ENCODE results near the gene IGF2BP2.
"Not testable (repeated sequence)": the region's sequence is repeated elsewhere in the genome, so short reads cannot be mapped to it uniquely, and the experiment has no call there.

Gene IGF2BP2

GRCh38 chr3:185639632-185640206 is 185.1 kb downstream of the IGF2BP2 start:
- Mint-ChIP-seq H3K4me3 (no peak overlapping the region), H3K36me3 (no peaks in the 10 kb centered on the region), H3K4me1 (ENCODE audit: low read depth) (peaks cover 6% of the 10 kb centered on the region), H3K27ac (no peak overlapping the region), H3K9me3 (ENCODE audit: low read depth) (no peaks in the 10 kb centered on the region), H3K27me3 (peaks cover 4% of the 10 kb centered on the region)

- not testable (repeated sequence) for H3K4me3 Mint-ChIP-seq; H3K27me3 Mint-ChIP-seq; H3K4me1 Mint-ChIP-seq (ENCODE audit: low read depth); H3K36me3 Mint-ChIP-seq; H3K9me3 Mint-ChIP-seq (ENCODE audit: low read depth); H3K27ac Mint-ChIP-seq
Measured at GRCh38 chr3:185638651-185639050, 186.2 kb downstream of the IGF2BP2 start.

- peaks cover 4% of the 10 kb centered on the region for H3K27me3 Mint-ChIP-seq
- H3K36me3 Mint-ChIP-seq: no peaks in the 10 kb centered on the region
- H3K4me1 Mint-ChIP-seq (ENCODE audit: low read depth): peaks cover 18% of the 10 kb centered on the region
- H3K9me3 Mint-ChIP-seq (ENCODE audit: low read depth): no peaks in the 10 kb centered on the region
- no peak overlapping the region for H3K4me3 Mint-ChIP-seq
- no peak overlapping the region for H3K27ac Mint-ChIP-seq
Measured at GRCh38 chr3:185637388-185637787, 187.5 kb downstream of the IGF2BP2 start.

GRCh38 chr3:185632996-185633395 is 191.8 kb downstream of the IGF2BP2 start:
- Mint-ChIP-seq H3K9me3 (ENCODE audit: low read depth) (no peaks in the 10 kb centered on the region), H3K4me3 (no peak overlapping the region), H3K36me3 (no peaks in the 10 kb centered on the region), H3K27me3 (no peaks in the 10 kb centered on the region), H3K27ac (no peak overlapping the region), H3K4me1 (ENCODE audit: low read depth) (peaks cover 18% of the 10 kb centered on the region)

- Mint-ChIP-seq H3K9me3 (ENCODE audit: low read depth) (no peaks in the 10 kb centered on the region), H3K4me1 (ENCODE audit: low read depth) (peaks cover 17% of the 10 kb centered on the region), H3K36me3 (no peaks in the 10 kb centered on the region), H3K4me3 (no peak overlapping the region), H3K27ac (no peak overlapping the region), H3K27me3 (no peaks in the 10 kb centered on the region)
Measured at GRCh38 chr3:185631508-185632206, 193.2 kb downstream of the IGF2BP2 start.

- Mint-ChIP-seq H3K4me1 (ENCODE audit: low read depth) (peaks cover 15% of the 10 kb centered on the region), H3K9me3 (ENCODE audit: low read depth) (no peaks in the 10 kb centered on the region)
Measured at GRCh38 chr3:185631108-185631507, 193.7 kb downstream of the IGF2BP2 start.

GRCh38 chr3:185630182-185630622 is 194.6 kb downstream of the IGF2BP2 start:
- Mint-ChIP-seq H3K4me3 (no peak overlapping the region), H3K27me3 (no peaks in the 10 kb centered on the region)

More at GRCh38 chr3:185631108-185631507, 193.7 kb downstream of the IGF2BP2 start:
- Mint-ChIP-seq H3K4me3 (no peak overlapping the region), H3K27ac (no peak overlapping the region), H3K27me3 (no peaks in the 10 kb centered on the region), H3K36me3 (no peaks in the 10 kb centered on the region)

GRCh38 chr3:185629554-185630181 is 195.2 kb downstream of the IGF2BP2 start:
- Mint-ChIP-seq H3K27ac (no peak overlapping the region), H3K4me1 (ENCODE audit: low read depth) (peaks cover 12% of the 10 kb centered on the region), H3K4me3 (no peak overlapping the region), H3K27me3 (no peaks in the 10 kb centered on the region), H3K9me3 (ENCODE audit: low read depth) (no peaks in the 10 kb centered on the region), H3K36me3 (no peaks in the 10 kb centered on the region)

More at GRCh38 chr3:185630182-185630622, 194.6 kb downstream of the IGF2BP2 start:
- H3K9me3 Mint-ChIP-seq (ENCODE audit: low read depth): no peaks in the 10 kb centered on the region
- H3K4me1 Mint-ChIP-seq (ENCODE audit: low read depth): peaks cover 13% of the 10 kb centered on the region
- H3K36me3 Mint-ChIP-seq: no peaks in the 10 kb centered on the region
- H3K27ac Mint-ChIP-seq: no peak overlapping the region

GRCh38 chr3:185625784-185626183 is 199.1 kb downstream of the IGF2BP2 start:
- Mint-ChIP-seq H3K4me1 (ENCODE audit: low read depth) (no peaks in the 10 kb centered on the region), H3K4me3 (no peak overlapping the region), H3K27me3 (no peaks in the 10 kb centered on the region), H3K9me3 (ENCODE audit: low read depth) (no peaks in the 10 kb centered on the region), H3K27ac (peak overlapping the region; percentile 34), H3K36me3 (peaks cover 4% of the 10 kb centered on the region)

- Mint-ChIP-seq H3K27ac (no peak overlapping the region), H3K4me1 (ENCODE audit: low read depth) (no peaks in the 10 kb centered on the region), H3K27me3 (no peaks in the 10 kb centered on the region), H3K9me3 (ENCODE audit: low read depth) (no peaks in the 10 kb centered on the region), H3K4me3 (no peak overlapping the region), H3K36me3 (peaks cover 4% of the 10 kb centered on the region)
Measured at GRCh38 chr3:185623939-185624665, 200.7 kb downstream of the IGF2BP2 start.

GRCh38 chr3:185613016-185613415 is 211.8 kb downstream of the IGF2BP2 start:
- no peaks in the 10 kb centered on the region for H3K4me1 Mint-ChIP-seq (ENCODE audit: low read depth)
- no peaks in the 10 kb centered on the region for H3K9me3 Mint-ChIP-seq (ENCODE audit: low read depth)
- H3K4me3 Mint-ChIP-seq: no peak overlapping the region
- H3K27ac Mint-ChIP-seq: no peak overlapping the region
- peaks cover 13% of the 10 kb centered on the region for H3K36me3 Mint-ChIP-seq
- H3K27me3 Mint-ChIP-seq: no peaks in the 10 kb centered on the region

- Mint-ChIP-seq H3K9me3 (ENCODE audit: low read depth) (no peaks in the 10 kb centered on the region), H3K36me3 (peaks cover 15% of the 10 kb centered on the region), H3K27ac (no peak overlapping the region), H3K4me3 (no peak overlapping the region), H3K27me3 (no peaks in the 10 kb centered on the region), H3K4me1 (ENCODE audit: low read depth) (peaks cover 6% of the 10 kb centered on the region)
Measured at GRCh38 chr3:185606196-185606595, 218.6 kb downstream of the IGF2BP2 start.

GRCh38 chr3:185605566-185605965 is 219.3 kb downstream of the IGF2BP2 start:
- H3K4me3 Mint-ChIP-seq: no peak overlapping the region
- no peaks in the 10 kb centered on the region for H3K27me3 Mint-ChIP-seq
- peaks cover 6% of the 10 kb centered on the region for H3K4me1 Mint-ChIP-seq (ENCODE audit: low read depth)
- H3K9me3 Mint-ChIP-seq (ENCODE audit: low read depth): no peaks in the 10 kb centered on the region
- H3K36me3 Mint-ChIP-seq: peaks cover 15% of the 10 kb centered on the region
- H3K27ac Mint-ChIP-seq: no peak overlapping the region

GRCh38 chr3:185595526-185595925 is 229.3 kb downstream of the IGF2BP2 start:
- H3K9me3 Mint-ChIP-seq (ENCODE audit: low read depth): no peaks in the 10 kb centered on the region
- no peak overlapping the region for H3K4me3 Mint-ChIP-seq
- peaks cover 9% of the 10 kb centered on the region for H3K36me3 Mint-ChIP-seq
- no peaks in the 10 kb centered on the region for H3K27me3 Mint-ChIP-seq
- H3K27ac Mint-ChIP-seq: no peak overlapping the region
- peaks cover 12% of the 10 kb centered on the region for H3K4me1 Mint-ChIP-seq (ENCODE audit: low read depth)

GRCh38 chr3:185594073-185594472 is 230.8 kb downstream of the IGF2BP2 start:
- Mint-ChIP-seq H3K27ac (no peak overlapping the region), H3K36me3 (peaks cover 5% of the 10 kb centered on the region), H3K4me1 (ENCODE audit: low read depth) (peaks cover 15% of the 10 kb centered on the region), H3K27me3 (no peaks in the 10 kb centered on the region), H3K9me3 (ENCODE audit: low read depth) (no peaks in the 10 kb centered on the region), H3K4me3 (no peak overlapping the region)
